IMR-90 (cell line): ENCODE measurements around the gene OPCML. TPM values are rescaled to one million over a fixed set of nuclear protein-coding genes. Genes with fewer than 3 reads are reported as not detected.

Source experiments
- ATAC-seq: fragments of 200-7000 bp; cut with Tn5 transposase; 2 replicates; pipeline ENCODE4 v1.9.1; 2020; ENCODE audit warnings: low read depth, mild to moderate bottlenecking, moderate library complexity
- BruUV-seq: library from RNA; stranded (reverse); fragments of 400-500 nt; replicated peaks from 2 replicates; lab custom pipeline; 2021; lab: Mats Ljungman, UMichigan
- CTCF ChIA-PET: fragments of 300-600 bp; formaldehyde crosslinking; extraction: SDS; loops from one replicate; lab custom pipeline; 2021; ENCODE audit warnings: antibody characterized with exemption; lab: Yijun Ruan, JAX
- POLR2A ChIA-PET: fragments of 300-600 bp; sonication (Branson Sonifier 250); formaldehyde crosslinking; loops from one replicate; lab custom pipeline; 2022; ENCODE audit warnings: antibody characterized with exemption; ENCODE audit not compliant: unreplicated experiment; lab: Charles Lee
- DNase-seq: peaks from one replicate; pipeline ENCODE4 v3.0.0; 2013
- H2AFZ ChIP-seq: replicated peaks from 2 replicates; pipeline ENCODE3; 2013; ENCODE audit warnings: low read length, mild to moderate bottlenecking; ENCODE audit not compliant: poor library complexity
- H2AK5ac ChIP-seq: 2 replicates; pipeline ENCODE4 v1.6.1; 2013; ENCODE audit warnings: low read depth, low read length, inconsistent platforms
- H2AK9ac ChIP-seq: replicated peaks from 2 replicates; pipeline ENCODE3; 2013; ENCODE audit warnings: mild to moderate bottlenecking, low read depth, low read length, moderate library complexity; ENCODE audit not compliant: poor library complexity
- H2BK120ac ChIP-seq: 2 replicates; pipeline ENCODE4 v1.6.1; 2013; ENCODE audit warnings: low read depth, low read length, inconsistent platforms
- H2BK15ac ChIP-seq: 3 replicates; pipeline ENCODE4 v1.6.1; 2013; ENCODE audit warnings: low read depth, low read length, inconsistent platforms
- H2BK20ac ChIP-seq: 2 replicates; pipeline ENCODE4 v1.6.1; 2013; ENCODE audit warnings: low read depth, mild to moderate bottlenecking, inconsistent platforms, low read length, moderate library complexity
- H2BK5ac ChIP-seq: 2 replicates; pipeline ENCODE4 v1.6.1; 2013; ENCODE audit warnings: mild to moderate bottlenecking, low read depth, low read length, inconsistent platforms; ENCODE audit not compliant: poor library complexity, severe bottlenecking
- H3K14ac ChIP-seq: replicated peaks from 2 replicates; pipeline ENCODE4 v1.6.1; 2013; ENCODE audit warnings: low read depth, low read length, inconsistent platforms
- H3K18ac ChIP-seq: 2 replicates; pipeline ENCODE4 v1.6.1; 2013; ENCODE audit warnings: low read depth, low read length, control low read depth
- H3K23ac ChIP-seq: 2 replicates; pipeline ENCODE4 v1.6.1; 2013; ENCODE audit warnings: low read depth, low read length, inconsistent platforms
- H3K27ac ChIP-seq: 2 replicates; pipeline ENCODE4 v1.5.1; 2013; ENCODE audit warnings: mild to moderate bottlenecking, control low read depth, low read length; ENCODE audit not compliant: insufficient read depth
- H3K27me3 ChIP-seq: 2 replicates; pipeline ENCODE4 v1.6.1; 2013; ENCODE audit warnings: low read length; ENCODE audit not compliant: control insufficient read depth, insufficient read depth
- H3K36me3 ChIP-seq: 2 replicates; pipeline ENCODE4 v1.6.1; 2013; ENCODE audit warnings: low read length, mixed read lengths; ENCODE audit not compliant: control insufficient read depth, insufficient read depth
- H3K4ac ChIP-seq: 2 replicates; pipeline ENCODE4 v1.6.1; 2013; ENCODE audit warnings: low read depth, low read length, inconsistent platforms
- H3K4me1 ChIP-seq: 2 replicates; pipeline ENCODE4 v1.6.1; 2013; ENCODE audit warnings: low read length, mixed read lengths; ENCODE audit not compliant: control insufficient read depth, insufficient read depth
- H3K4me2 ChIP-seq: 2 replicates; pipeline ENCODE4 v1.6.1; 2013; ENCODE audit warnings: low read depth, mild to moderate bottlenecking, control low read depth, low read length, moderate library complexity
- H3K4me3 ChIP-seq: 2 replicates; pipeline ENCODE4 v1.5.1; 2013; ENCODE audit warnings: low read depth, mild to moderate bottlenecking, control low read depth, low read length, moderate library complexity; ENCODE audit not compliant: insufficient read depth
- H3K56ac ChIP-seq: 2 replicates; pipeline ENCODE4 v1.6.1; 2013; ENCODE audit warnings: low read length, inconsistent platforms; ENCODE audit not compliant: insufficient read depth; ENCODE audit errors: extremely low read depth
- H3K79me1 ChIP-seq, 2 experiments: 2 replicates each; pipeline ENCODE4 v1.6.1; 2013; ENCODE audit warnings: low read length in 2 of 2, inconsistent platforms in 1 of 2, low read depth in 1 of 2
- H3K9ac ChIP-seq: 2 replicates; pipeline ENCODE4 v1.6.1; 2013; ENCODE audit warnings: low read depth, low read length, control low read depth
- H3K9me1 ChIP-seq: 2 replicates; pipeline ENCODE4 v1.6.1; 2013; ENCODE audit warnings: low read length, inconsistent platforms; ENCODE audit not compliant: insufficient read depth
- H3K9me3 ChIP-seq: 2 replicates; pipeline ENCODE4 v1.6.1; 2013; ENCODE audit warnings: low read length; ENCODE audit not compliant: control insufficient read depth, insufficient read depth
- H4K20me1 ChIP-seq: 2 replicates; pipeline ENCODE4 v1.6.1; 2013; ENCODE audit warnings: low read length, inconsistent platforms; ENCODE audit not compliant: insufficient read depth
- H4K5ac ChIP-seq: 2 replicates; pipeline ENCODE4 v1.6.1; 2013; ENCODE audit warnings: mild to moderate bottlenecking, low read depth, low read length, control low read depth
- H4K8ac ChIP-seq, 2 experiments: 2 replicates each; pipeline ENCODE4 v1.6.1; 2013; ENCODE audit warnings: low read depth in 2 of 2, low read length in 2 of 2, control low read depth in 1 of 2, inconsistent platforms in 1 of 2
- H4K91ac ChIP-seq: 2 replicates; pipeline ENCODE4 v1.6.1; 2013; ENCODE audit warnings: low read depth, low read length, inconsistent platforms; ENCODE audit not compliant: insufficient read depth
- CHD1 ChIP-seq: IDR thresholded peaks from 2 replicates; pipeline ENCODE4 v1.6.1; 2012; ENCODE audit warnings: low read depth, low read length, improper control_type of control experiment
- ELK1 ChIP-seq: fragments of 150-350 bp; IDR thresholded peaks from 2 replicates; pipeline ENCODE4 v1.6.1; 2016; ENCODE audit warnings: low read depth, mild to moderate bottlenecking, low read length, moderate library complexity, borderline replicate concordance
- RFX5 ChIP-seq: IDR thresholded peaks from 2 replicates; pipeline ENCODE4 v1.8.0; 2012; ENCODE audit warnings: low read depth, mild to moderate bottlenecking, low read length, moderate library complexity
- WGBS, 2 experiments: methylation state at CpG; one replicate each; pipeline versions ENCODE4 v1.1.5 to v1.1.7; 2013; ENCODE audit warnings: missing lambda C conversion rate in 2 of 2; ENCODE audit not compliant: insufficient read length in 1 of 2; ENCODE audit errors: extremely low coverage in 2 of 2; 5-methylcytosine and 5-hydroxymethylcytosine counted together
- dilution Hi-C: fragments of 300-500 bp; cut with HindIII; formaldehyde crosslinking; loops from one replicate; pipeline ENCODE4 v1.14.3; 2018; ENCODE audit warnings: low sequenced_read_pairs; ENCODE audit not compliant: unreplicated experiment
- in situ Hi-C: fragments of 300-500 bp; cut with MboI; formaldehyde crosslinking; loops from 3 replicates; pipeline ENCODE4 v1.14.3; 2019; ENCODE audit warnings: low sequenced_read_pairs, inconsistent platforms, mixed read lengths
- intact Hi-C: fragments of 100-400 bp; cut with micrococcal nuclease; formaldehyde crosslinking; loops from 2 replicates; pipeline ENCODE4 v1.10.0; 2022
- polyA plus RNA-seq, 3 experiments: library from polyadenylated mRNA; depleted of rRNA; stranded (reverse); fragments of >200 nt; gene quantifications; 2 replicates each; pipeline ENCODE4 v1.2.3, GENCODE V29; 2012; ENCODE audit warnings: low replicate concordance in 1 of 3
- total RNA-seq: library from RNA; depleted of rRNA; stranded (reverse); fragments of >200 nt; gene quantifications from 2 replicates; pipeline ENCODE4 v1.2.3, GENCODE V29; 2012

Gene OPCML
- total and polyA plus RNA-seq, 2 of the 4 experiments (the other 2 are of a cell fraction) = under 0.01 to 2.6 TPM

GRCh38 chr11:133409799-133410198 lies 122.5 kb downstream of the OPCML start:
- H2BK15ac ChIP-seq = no peak overlapping the region
- H2BK20ac ChIP-seq = no peak overlapping the region
- ChIA-PET CTCF (interaction anchor here (0.5 kb wide), 1 partner anchor 336 kb away, joined by 5 read pairs; no protein-coding TSS in a partner anchor), POLR2A (no interaction called here)
- no peaks in the 10 kb centered on the region for H3K27me3 ChIP-seq
- H3K9me1 ChIP-seq = no peaks in the 10 kb centered on the region
- no peaks in the 10 kb centered on the region for H3K36me3 ChIP-seq
- H2BK5ac ChIP-seq = no peak overlapping the region
- H2AFZ ChIP-seq = no peak overlapping the region
- H4K20me1 ChIP-seq = no peaks in the 10 kb centered on the region
- in situ Hi-C loops = no loop called here
- H3K27ac ChIP-seq = no peak overlapping the region
- H3K56ac ChIP-seq = no peak overlapping the region
- no TSS peak for BruUV-seq
- no peak for ATAC-seq
- no peak overlapping the region for H4K8ac ChIP-seq
- H3K23ac ChIP-seq = no peak overlapping the region
- 0% methylated on average over 1 of the region's 5 CpGs; no CpG with 5 or more reads in 1 of the 2 experiments for WGBS, 2 experiments
- H2AK9ac ChIP-seq = no peak overlapping the region
- H2BK120ac ChIP-seq = no peak overlapping the region
- H4K91ac ChIP-seq = no peak overlapping the region
- TF ChIP-seq ELK1 = no peak
- TF ChIP-seq RFX5 = no peak
- TF ChIP-seq CHD1 = no peak
- intact Hi-C loops = no loop called here
- no peak overlapping the region for H3K9ac ChIP-seq
- H3K4me3 ChIP-seq = no peak overlapping the region
- no peak overlapping the region for H4K5ac ChIP-seq
- H3K4ac ChIP-seq = no peak overlapping the region
- dilution Hi-C loops = no loop called here
- H3K4me1 ChIP-seq = no peaks in the 10 kb centered on the region
- no peak overlapping the region for H2AK5ac ChIP-seq
- no peak overlapping the region for H3K14ac ChIP-seq
- no peak for DNase-seq
- H3K79me1 ChIP-seq = no peaks in the 10 kb centered on the region
- H3K9me3 ChIP-seq = peaks cover 37% of the 10 kb centered on the region
- no peak overlapping the region for H3K4me2 ChIP-seq
- no peak overlapping the region for H3K18ac ChIP-seq
